GM12892 (cell line): Measurements from ENCODE around the gene WFDC6.

ENCODE experiments used
- POLR2A ChIP-seq: IDR thresholded peaks from 2 replicates; pipeline ENCODE4 v1.6.1; 2011; ENCODE audit warnings: low read depth, low read length, control low read depth
- TAF1 ChIP-seq: IDR thresholded peaks from 2 replicates; pipeline ENCODE4 v1.6.1; 2011; ENCODE audit warnings: low read depth, mild to moderate bottlenecking, control low read depth, low read length, borderline replicate concordance

DNA sequence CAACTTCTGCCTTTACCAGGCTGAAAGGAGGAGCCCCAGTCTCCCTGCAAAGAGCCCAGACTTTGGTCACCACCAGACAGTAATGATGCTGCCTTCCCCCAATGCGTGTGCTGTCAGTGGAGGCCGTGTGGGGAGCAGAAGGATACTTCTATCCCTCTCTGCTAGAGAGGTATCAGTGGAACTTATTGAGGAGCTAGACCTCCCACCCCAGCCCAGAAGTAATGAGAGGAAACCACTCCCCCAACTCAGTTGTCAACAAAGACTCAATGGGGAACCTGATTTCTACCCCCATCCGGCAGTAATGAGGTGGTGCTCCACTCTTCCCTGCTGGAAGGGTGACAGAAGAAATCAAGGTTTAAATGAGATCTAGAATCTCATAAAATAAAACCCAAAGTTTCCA lies 44.2 kb upstream of the WFDC6 start:
- no peak for TF ChIP-seq TAF1
- no peak for TF ChIP-seq POLR2A
